NB4 (cell line): Measurements from ENCODE around the gene PDCD4.

Source experiments
- CTCF ChIP-seq: IDR thresholded peaks from one replicate; pipeline ENCODE4 v1.5.1; 2012; ENCODE audit warnings: low read depth, low read length
- MAX ChIP-seq: IDR thresholded peaks from 2 replicates; pipeline ENCODE4 v1.6.1; 2011; ENCODE audit warnings: low read depth, low read length
- MYC ChIP-seq: IDR thresholded peaks from 2 replicates; pipeline ENCODE4 v1.6.1; 2011; ENCODE audit warnings: low read depth, low read length
- POLR2A ChIP-seq: IDR thresholded peaks from 2 replicates; pipeline ENCODE4 v1.6.1; 2011; ENCODE audit warnings: mild to moderate bottlenecking; ENCODE audit not compliant: insufficient read length; ENCODE audit errors: extremely low read depth

DNA sequence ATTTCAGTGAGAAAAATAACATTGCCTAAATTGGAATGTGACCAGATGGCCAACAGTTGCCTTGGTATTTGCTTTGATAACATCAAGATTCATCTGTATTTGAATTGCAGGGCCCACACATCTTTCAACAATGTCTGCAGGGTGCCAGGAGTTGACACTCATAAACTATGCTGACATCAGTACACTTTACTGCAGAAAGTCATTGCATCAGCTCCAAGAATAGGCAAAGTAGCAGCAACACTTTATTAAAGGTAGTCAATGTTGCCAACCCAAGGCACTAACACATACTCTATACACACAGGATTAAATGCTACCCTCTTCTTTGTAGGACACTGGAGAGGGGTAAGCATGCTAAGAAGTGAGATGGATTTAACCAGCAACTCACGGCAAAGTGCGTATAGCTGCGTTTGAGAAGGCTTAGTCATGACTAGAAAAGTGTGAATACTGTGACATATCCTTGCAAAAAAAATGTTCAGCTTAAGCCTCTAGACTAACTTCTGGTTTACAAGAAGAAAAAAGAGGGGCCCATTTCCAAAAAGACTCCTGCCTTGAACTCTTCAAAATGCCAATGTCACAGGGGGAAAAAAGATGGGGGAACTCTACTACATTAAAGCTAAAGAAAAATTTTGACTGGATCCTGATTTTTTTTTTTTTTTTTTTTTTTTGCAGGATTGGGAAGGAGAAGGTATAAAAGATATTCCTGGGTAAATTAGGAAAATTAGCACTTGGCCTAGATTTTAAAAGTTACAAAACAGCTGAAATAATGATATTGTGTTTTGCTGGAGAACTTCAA is 45.0 kb downstream of the PDCD4 start:
- TF ChIP-seq POLR2A (no peak), MYC (no peak), CTCF (no peak), MAX (no peak)
